HepG2 (cell line): ENCODE data around the gene LEMD2. TPM values are rescaled to one million over a fixed set of nuclear protein-coding genes. Genes with fewer than 3 reads are reported as not detected.

ENCODE experiments used
- ATAC-seq: fragments of 200-7000 bp; cut with Tn5 transposase; 3 replicates; pipeline ENCODE4 v1.9.1; 2020; ENCODE audit warnings: mild to moderate bottlenecking, moderate library complexity
- BruUV-seq: library from RNA; stranded (reverse); fragments of 400-500 nt; replicated peaks from 2 replicates; lab custom pipeline; 2021; lab: Mats Ljungman, UMichigan
- CTCF ChIA-PET: fragments of 300-600 bp; formaldehyde crosslinking; extraction: SDS; loops from one replicate; lab custom pipeline; 2021; ENCODE audit warnings: low total read pairs, inconsistent platforms, low intra/inter-chr PET ratio; lab: Yijun Ruan, JAX
- POLR2A ChIA-PET: fragments of 350-600 bp; sonication (Branson Sonifier 250); formaldehyde crosslinking; loops from one replicate; lab custom pipeline; 2020; ENCODE audit warnings: antibody characterized with exemption, inconsistent platforms; lab: Yijun Ruan, JAX
- DNase-seq: peaks from one replicate; pipeline ENCODE4 v3.0.0-alpha.2; 2015; ENCODE audit warnings: low spot score
- FAIRE-seq: peaks from 3 replicates; lab custom pipeline; 2011; peaks lifted over from hg19 to GRCh38; lab: Jason Lieb, UNC
- H2AFZ ChIP-seq: one replicate; pipeline ENCODE4 v1.6.1; 2011; ENCODE audit warnings: low read length, inconsistent platforms
- H3K27ac ChIP-seq: fragments of 300-600 bp; 3 replicates; pipeline ENCODE4 v1.8.0; 2011; ENCODE audit warnings: mixed run types, mild to moderate bottlenecking, mixed read lengths, low read length, inconsistent platforms; ENCODE audit not compliant: insufficient read depth; ENCODE audit errors: extremely low read length
- H3K27me3 ChIP-seq, 2 experiments: fragments of 200-600 bp in 1 of 2; 2 replicates in 1 of 2; 3 replicates in 1 of 2; pipeline versions ENCODE4 v1.6.0 to v1.8.0; 2011; ENCODE audit warnings: low read length in 2 of 2, mild to moderate bottlenecking in 2 of 2, moderate library complexity in 2 of 2, inconsistent platforms in 1 of 2; ENCODE audit not compliant: insufficient read depth in 2 of 2, control insufficient read depth in 1 of 2
- H3K36me3 ChIP-seq, 2 experiments: fragments of 200-600 bp in 1 of 2; replicated peaks in 1 of 2; 2 replicates in 1 of 2; 3 replicates in 1 of 2; pipeline versions ENCODE4 v1.5.1 to v1.8.0; 2011; ENCODE audit warnings: low read length in 2 of 2, inconsistent platforms in 1 of 2; ENCODE audit not compliant: insufficient read depth in 2 of 2, control insufficient read depth in 1 of 2
- H3K4me1 ChIP-seq: 2 replicates; pipeline ENCODE4 v1.5.1; 2012; ENCODE audit warnings: low read length, inconsistent platforms; ENCODE audit not compliant: insufficient read depth
- H3K4me2 ChIP-seq: 2 replicates; pipeline ENCODE4 v1.6.0; 2011; ENCODE audit warnings: low read depth, low read length, inconsistent platforms
- H3K4me3 ChIP-seq, 3 experiments: fragments of 200-600 bp in 1 of 3; sonication (generic), shearing (Covaris generic) in 1 of 3; replicated peaks in 1 of 3; 2 replicates each; pipeline ENCODE4 v1.5.1; 2011 to 2016; ENCODE audit warnings: low read length in 3 of 3, inconsistent platforms in 2 of 3, low read depth in 2 of 3, mild to moderate bottlenecking in 2 of 3, control low read depth in 1 of 3, mixed read lengths in 1 of 3; ENCODE audit not compliant: insufficient read depth in 1 of 3
- H3K79me2 ChIP-seq: one replicate; pipeline ENCODE4 v1.6.1; 2011; ENCODE audit warnings: low read length, inconsistent platforms; ENCODE audit not compliant: insufficient read depth
- H3K9ac ChIP-seq: 2 replicates; pipeline ENCODE4 v1.6.0; 2011; ENCODE audit warnings: mild to moderate bottlenecking, low read depth, low read length, inconsistent platforms; ENCODE audit not compliant: insufficient read depth
- H3K9me3 ChIP-seq: 2 replicates; pipeline ENCODE4 v1.5.1; 2012; ENCODE audit warnings: mild to moderate bottlenecking, low read length
- H4K20me1 ChIP-seq: 2 replicates; pipeline ENCODE4 v1.6.0; 2011; ENCODE audit warnings: inconsistent platforms, mild to moderate bottlenecking, low read length, moderate library complexity; ENCODE audit not compliant: insufficient read depth
- DDIT3 ChIP-seq: sonication (generic); formaldehyde crosslinking; IDR thresholded peaks from 2 replicates; pipeline ENCODE4 v1.4.0; 2020; ENCODE audit warnings: mild to moderate bottlenecking, missing genetic modification reagents
- HNF4G ChIP-seq, 2 experiments: sonication (generic) in 1 of 2; formaldehyde crosslinking in 1 of 2; IDR thresholded peaks; 2 replicates each; pipeline versions ENCODE4 v1.4.0 to v1.6.1; 2011 to 2020; ENCODE audit warnings: borderline replicate concordance in 2 of 2, low read depth in 2 of 2, mild to moderate bottlenecking in 2 of 2, low read length in 1 of 2, missing genetic modification reagents in 1 of 2, moderate library complexity in 1 of 2
- MED1 ChIP-seq: sonication (generic); formaldehyde crosslinking; IDR thresholded peaks from 2 replicates; pipeline ENCODE4 v1.4.0; 2020; ENCODE audit warnings: missing genetic modification reagents
- MYNN ChIP-seq: sonication (generic); formaldehyde crosslinking; IDR thresholded peaks from 2 replicates; pipeline ENCODE4 v1.4.0; 2020; ENCODE audit warnings: mild to moderate bottlenecking, low read depth, missing genetic modification reagents
- NONO ChIP-seq, 2 experiments: fragments of 450-650 bp in 1 of 2; sonication (generic) in 1 of 2; formaldehyde crosslinking in 1 of 2; IDR thresholded peaks in 1 of 2; conservative IDR thresholded peaks in 1 of 2; 2 replicates each; pipeline versions ENCODE4 v1.6.1 to v1.8.0; 2017 to 2022; ENCODE audit warnings: mild to moderate bottlenecking in 1 of 2, missing genetic modification reagents in 1 of 2, moderate library complexity in 1 of 2
- RXRA ChIP-seq: sonication (generic); formaldehyde crosslinking; IDR thresholded peaks from 2 replicates; pipeline ENCODE4 v1.5.1; 2020; ENCODE audit warnings: missing genetic modification reagents
- ZNF740 ChIP-seq: sonication (generic); formaldehyde crosslinking; IDR thresholded peaks from 2 replicates; pipeline ENCODE4 v1.4.0; 2020; ENCODE audit warnings: missing genetic modification reagents
- WGBS: methylation state at CpG from one replicate; pipeline ENCODE4 v1.1.6; 2017; ENCODE audit warnings: low lambda C conversion rate; 5-methylcytosine and 5-hydroxymethylcytosine counted together
- in situ Hi-C: cut with HindIII; loops from 2 replicates; pipeline ENCODE4 v1.10.0; 2017; ENCODE audit warnings: low pct_unique_long_range_greater_than_20kb; ENCODE audit not compliant: extremely low pct_ligation_motif_present
- intact Hi-C: fragments of 100-400 bp; cut with micrococcal nuclease; formaldehyde crosslinking; loops from one replicate; pipeline ENCODE4 v1.10.0; 2022; ENCODE audit not compliant: unreplicated experiment
- polyA plus RNA-seq, 8 experiments: library from polyadenylated mRNA; depleted of rRNA in 3 of 8; stranded (reverse) in 7 of 8; unstranded in 1 of 8; fragments of >200 nt; fragmentation: Illumina TruSeq in 4 of 8; extraction: Trizol in 4 of 8; gene quantifications; 2 replicates each; pipeline versions ENCODE4 v1.2.1 to v1.2.3, GENCODE V29; 2011 to 2016; ENCODE audit warnings: low read depth in 4 of 8, missing spikeins in 1 of 8, mixed read lengths in 1 of 8; ENCODE audit not compliant: insufficient read depth in 1 of 8
- total RNA-seq, 5 experiments: library from RNA; depleted of rRNA; stranded (reverse); fragments of >200 nt; fragmentation: Illumina TruSeq; extraction: Trizol; gene quantifications; 2 replicates each; pipeline ENCODE4 v1.2.3, GENCODE V29; 2016; ENCODE audit warnings: low read depth in 1 of 5
- TF ChIP-seq, protein P1 (sequence below): sonication (generic); formaldehyde crosslinking; IDR thresholded peaks from 2 replicates; pipeline ENCODE4 v1.4.0; 2020; ENCODE audit warnings: missing genetic modification reagents, borderline replicate concordance
- TF ChIP-seq, protein P2 (sequence below): sonication (generic); formaldehyde crosslinking; IDR thresholded peaks from 2 replicates; pipeline ENCODE4 v1.9.0; 2022; ENCODE audit warnings: low read depth, missing genetic modification reagents
- TF ChIP-seq, protein P3 (sequence below): sonication (generic); formaldehyde crosslinking; IDR thresholded peaks from 2 replicates; pipeline ENCODE4 v1.5.0; 2020; ENCODE audit warnings: mild to moderate bottlenecking, missing genetic modification reagents
- TF ChIP-seq, protein P4 (sequence below): IDR thresholded peaks from 2 replicates; pipeline ENCODE4 v1.6.1; 2018; ENCODE audit warnings: missing genetic modification reagents, mild to moderate bottlenecking, missing compliant biosample characterization
- TF ChIP-seq, protein P5 (sequence below): conservative IDR thresholded peaks from 2 replicates; pipeline ENCODE4 v1.6.1; 2018; ENCODE audit warnings: missing genetic modification reagents

LEMD2 gene
- total and polyA plus RNA-seq, 2 of the 13 experiments (the other 11 are each of a cell fraction or from before 2014, with no cell fraction given) = 45.2 to 62.9 TPM

- H3K36me3 ChIP-seq = no peaks in the 10 kb centered on the region
- in situ Hi-C loops (no loop called here), intact Hi-C loops (no loop called here)
- BruUV-seq = no TSS peak
- no peak overlapping the region for H2AFZ ChIP-seq
- no peaks in the 10 kb centered on the region for H3K9me3 ChIP-seq
- H3K27ac ChIP-seq = no peak overlapping the region
- POLR2A ChIA-PET = interaction anchor here (1.7 kb wide), 1 partner anchor 20 kb away, joined by 4 read pairs; no protein-coding TSS in a partner anchor
- FAIRE-seq (no peak), ATAC-seq (no peak), DNase-seq (no peak)
- no peak overlapping the region for H3K4me3 ChIP-seq
- H3K27me3 ChIP-seq = peaks cover 8 to 47% of the 10 kb centered on the region in 2 experiments; a peak in 4 of 5 replicates
- H3K4me1 ChIP-seq = peaks cover 9% of the 10 kb centered on the region
- WGBS = 13% methylated on average over 3 of the region's 4 CpGs
- no peaks in the 10 kb centered on the region for H3K79me2 ChIP-seq
- CTCF ChIA-PET = no interaction called here
- no peaks in the 10 kb centered on the region for H4K20me1 ChIP-seq
- H3K4me2 ChIP-seq = no peak overlapping the region
- H3K9ac ChIP-seq = no peak overlapping the region
- TF ChIP-seq, protein P1, sequence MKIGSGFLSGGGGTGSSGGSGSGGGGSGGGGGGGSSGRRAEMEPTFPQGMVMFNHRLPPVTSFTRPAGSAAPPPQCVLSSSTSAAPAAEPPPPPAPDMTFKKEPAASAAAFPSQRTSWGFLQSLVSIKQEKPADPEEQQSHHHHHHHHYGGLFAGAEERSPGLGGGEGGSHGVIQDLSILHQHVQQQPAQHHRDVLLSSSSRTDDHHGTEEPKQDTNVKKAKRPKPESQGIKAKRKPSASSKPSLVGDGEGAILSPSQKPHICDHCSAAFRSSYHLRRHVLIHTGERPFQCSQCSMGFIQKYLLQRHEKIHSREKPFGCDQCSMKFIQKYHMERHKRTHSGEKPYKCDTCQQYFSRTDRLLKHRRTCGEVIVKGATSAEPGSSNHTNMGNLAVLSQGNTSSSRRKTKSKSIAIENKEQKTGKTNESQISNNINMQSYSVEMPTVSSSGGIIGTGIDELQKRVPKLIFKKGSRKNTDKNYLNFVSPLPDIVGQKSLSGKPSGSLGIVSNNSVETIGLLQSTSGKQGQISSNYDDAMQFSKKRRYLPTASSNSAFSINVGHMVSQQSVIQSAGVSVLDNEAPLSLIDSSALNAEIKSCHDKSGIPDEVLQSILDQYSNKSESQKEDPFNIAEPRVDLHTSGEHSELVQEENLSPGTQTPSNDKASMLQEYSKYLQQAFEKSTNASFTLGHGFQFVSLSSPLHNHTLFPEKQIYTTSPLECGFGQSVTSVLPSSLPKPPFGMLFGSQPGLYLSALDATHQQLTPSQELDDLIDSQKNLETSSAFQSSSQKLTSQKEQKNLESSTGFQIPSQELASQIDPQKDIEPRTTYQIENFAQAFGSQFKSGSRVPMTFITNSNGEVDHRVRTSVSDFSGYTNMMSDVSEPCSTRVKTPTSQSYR (CRISPR knock-in tag) = no peak
- no peak for TF ChIP-seq ZNF740 (CRISPR knock-in tag)
- TF ChIP-seq, protein P2, sequence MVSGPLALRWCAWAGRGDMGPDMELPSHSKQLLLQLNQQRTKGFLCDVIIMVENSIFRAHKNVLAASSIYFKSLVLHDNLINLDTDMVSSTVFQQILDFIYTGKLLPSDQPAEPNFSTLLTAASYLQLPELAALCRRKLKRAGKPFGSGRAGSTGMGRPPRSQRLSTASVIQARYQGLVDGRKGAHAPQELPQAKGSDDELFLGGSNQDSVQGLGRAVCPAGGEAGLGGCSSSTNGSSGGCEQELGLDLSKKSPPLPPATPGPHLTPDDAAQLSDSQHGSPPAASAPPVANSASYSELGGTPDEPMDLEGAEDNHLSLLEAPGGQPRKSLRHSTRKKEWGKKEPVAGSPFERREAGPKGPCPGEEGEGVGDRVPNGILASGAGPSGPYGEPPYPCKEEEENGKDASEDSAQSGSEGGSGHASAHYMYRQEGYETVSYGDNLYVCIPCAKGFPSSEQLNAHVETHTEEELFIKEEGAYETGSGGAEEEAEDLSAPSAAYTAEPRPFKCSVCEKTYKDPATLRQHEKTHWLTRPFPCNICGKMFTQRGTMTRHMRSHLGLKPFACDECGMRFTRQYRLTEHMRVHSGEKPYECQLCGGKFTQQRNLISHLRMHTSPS (CRISPR knock-in tag) = no peak
- 0 out of 2 replicates have a peak, but pooled peaks have one; percentile 22 for TF ChIP-seq RXRA (CRISPR knock-in tag)
- no peak for TF ChIP-seq DDIT3
- no peak for TF ChIP-seq MYNN (CRISPR knock-in tag)
- TF ChIP-seq, protein P3, sequence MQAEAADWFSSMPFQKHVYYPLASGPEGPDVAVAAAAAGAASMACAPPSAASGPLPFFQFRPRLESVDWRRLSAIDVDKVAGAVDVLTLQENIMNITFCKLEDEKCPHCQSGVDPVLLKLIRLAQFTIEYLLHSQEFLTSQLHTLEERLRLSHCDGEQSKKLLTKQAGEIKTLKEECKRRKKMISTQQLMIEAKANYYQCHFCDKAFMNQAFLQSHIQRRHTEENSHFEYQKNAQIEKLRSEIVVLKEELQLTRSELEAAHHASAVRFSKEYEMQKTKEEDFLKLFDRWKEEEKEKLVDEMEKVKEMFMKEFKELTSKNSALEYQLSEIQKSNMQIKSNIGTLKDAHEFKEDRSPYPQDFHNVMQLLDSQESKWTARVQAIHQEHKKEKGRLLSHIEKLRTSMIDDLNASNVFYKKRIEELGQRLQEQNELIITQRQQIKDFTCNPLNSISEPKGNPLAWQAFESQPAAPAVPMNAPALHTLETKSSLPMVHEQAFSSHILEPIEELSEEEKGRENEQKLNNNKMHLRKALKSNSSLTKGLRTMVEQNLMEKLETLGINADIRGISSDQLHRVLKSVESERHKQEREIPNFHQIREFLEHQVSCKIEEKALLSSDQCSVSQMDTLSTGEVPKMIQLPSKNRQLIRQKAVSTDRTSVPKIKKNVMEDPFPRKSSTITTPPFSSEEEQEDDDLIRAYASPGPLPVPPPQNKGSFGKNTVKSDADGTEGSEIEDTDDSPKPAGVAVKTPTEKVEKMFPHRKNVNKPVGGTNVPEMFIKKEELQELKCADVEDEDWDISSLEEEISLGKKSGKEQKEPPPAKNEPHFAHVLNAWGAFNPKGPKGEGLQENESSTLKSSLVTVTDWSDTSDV (CRISPR knock-in tag) = no peak
- 0 out of 2 replicates have a peak, but pooled peaks have one; percentile 23 for TF ChIP-seq HNF4G (IDR thresholded peaks at IDR 0.05; ENCODE audit: borderline replicate concordance, low read depth, low read length)
- TF ChIP-seq HNF4G (CRISPR knock-in tag; IDR thresholded peaks at IDR 0.05; ENCODE audit: borderline replicate concordance, low read depth) = no peak
- TF ChIP-seq, protein P4, sequence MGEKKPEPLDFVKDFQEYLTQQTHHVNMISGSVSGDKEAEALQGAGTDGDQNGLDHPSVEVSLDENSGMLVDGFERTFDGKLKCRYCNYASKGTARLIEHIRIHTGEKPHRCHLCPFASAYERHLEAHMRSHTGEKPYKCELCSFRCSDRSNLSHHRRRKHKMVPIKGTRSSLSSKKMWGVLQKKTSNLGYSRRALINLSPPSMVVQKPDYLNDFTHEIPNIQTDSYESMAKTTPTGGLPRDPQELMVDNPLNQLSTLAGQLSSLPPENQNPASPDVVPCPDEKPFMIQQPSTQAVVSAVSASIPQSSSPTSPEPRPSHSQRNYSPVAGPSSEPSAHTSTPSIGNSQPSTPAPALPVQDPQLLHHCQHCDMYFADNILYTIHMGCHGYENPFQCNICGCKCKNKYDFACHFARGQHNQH (CRISPR knock-in tag) = no peak
- no peak for TF ChIP-seq NONO (IDR thresholded peaks at IDR 0.05)
- no peak for TF ChIP-seq NONO (CRISPR knock-in tag; conservative IDR thresholded peaks at IDR 0.05)
- TF ChIP-seq, protein P5, sequence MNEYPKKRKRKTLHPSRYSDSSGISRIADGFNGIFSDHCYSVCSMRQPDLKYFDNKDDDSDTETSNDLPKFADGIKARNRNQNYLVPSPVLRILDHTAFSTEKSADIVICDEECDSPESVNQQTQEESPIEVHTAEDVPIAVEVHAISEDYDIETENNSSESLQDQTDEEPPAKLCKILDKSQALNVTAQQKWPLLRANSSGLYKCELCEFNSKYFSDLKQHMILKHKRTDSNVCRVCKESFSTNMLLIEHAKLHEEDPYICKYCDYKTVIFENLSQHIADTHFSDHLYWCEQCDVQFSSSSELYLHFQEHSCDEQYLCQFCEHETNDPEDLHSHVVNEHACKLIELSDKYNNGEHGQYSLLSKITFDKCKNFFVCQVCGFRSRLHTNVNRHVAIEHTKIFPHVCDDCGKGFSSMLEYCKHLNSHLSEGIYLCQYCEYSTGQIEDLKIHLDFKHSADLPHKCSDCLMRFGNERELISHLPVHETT (CRISPR knock-in tag) = no peak
- TF ChIP-seq MED1 (CRISPR knock-in tag) = no peak
Measured at GRCh38 chr6:33819021-33819420, 30.1 kb upstream of the LEMD2 start.
